GM21786 (cell line): Measurements from ENCODE around the gene TRAF4.

Experiments used
- ATAC-seq: cut with Tn5 transposase; IDR thresholded peaks from one replicate; pipeline ENCODE4 v1.9.1; 2021; ENCODE audit not compliant: unreplicated experiment

TRAF4 gene

DNA sequence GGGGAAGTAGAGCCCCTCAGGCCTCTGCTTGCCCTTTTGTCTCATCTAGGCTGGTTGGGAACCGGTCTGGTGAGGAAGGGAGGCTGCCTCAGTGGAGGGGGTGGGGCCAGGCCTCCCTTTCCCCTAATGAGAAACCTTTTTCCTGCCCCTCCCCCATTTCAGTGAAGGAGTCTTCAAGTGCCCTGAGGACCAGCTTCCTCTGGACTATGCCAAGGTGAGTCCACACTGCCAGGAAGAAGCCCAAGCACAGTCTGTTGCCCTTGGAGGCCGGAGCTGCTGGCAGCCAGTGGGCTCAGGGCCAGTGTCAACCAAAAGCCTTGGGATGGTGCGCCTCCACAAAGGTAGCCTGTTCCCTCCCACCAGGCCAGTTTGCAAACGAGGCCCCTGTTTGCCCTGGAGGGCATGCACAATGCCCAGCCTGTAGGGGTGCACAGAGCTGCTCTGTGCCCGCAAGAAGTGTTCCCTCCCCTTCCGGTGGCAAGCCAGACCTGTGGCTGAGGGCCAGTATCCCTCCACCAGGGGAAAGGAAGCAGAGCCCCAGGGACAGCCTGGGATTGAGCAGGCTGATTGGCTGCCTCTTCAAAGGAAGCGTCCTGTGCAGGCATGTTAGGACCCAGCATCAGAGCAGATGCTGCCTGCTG lies 3.4 kb downstream of the TRAF4 start:
- no peak for ATAC-seq

- no peak for ATAC-seq
These were observed 4.3 kb downstream of the TRAF4 start for GRCh38 chr17:28747801-28748750.

DNA sequence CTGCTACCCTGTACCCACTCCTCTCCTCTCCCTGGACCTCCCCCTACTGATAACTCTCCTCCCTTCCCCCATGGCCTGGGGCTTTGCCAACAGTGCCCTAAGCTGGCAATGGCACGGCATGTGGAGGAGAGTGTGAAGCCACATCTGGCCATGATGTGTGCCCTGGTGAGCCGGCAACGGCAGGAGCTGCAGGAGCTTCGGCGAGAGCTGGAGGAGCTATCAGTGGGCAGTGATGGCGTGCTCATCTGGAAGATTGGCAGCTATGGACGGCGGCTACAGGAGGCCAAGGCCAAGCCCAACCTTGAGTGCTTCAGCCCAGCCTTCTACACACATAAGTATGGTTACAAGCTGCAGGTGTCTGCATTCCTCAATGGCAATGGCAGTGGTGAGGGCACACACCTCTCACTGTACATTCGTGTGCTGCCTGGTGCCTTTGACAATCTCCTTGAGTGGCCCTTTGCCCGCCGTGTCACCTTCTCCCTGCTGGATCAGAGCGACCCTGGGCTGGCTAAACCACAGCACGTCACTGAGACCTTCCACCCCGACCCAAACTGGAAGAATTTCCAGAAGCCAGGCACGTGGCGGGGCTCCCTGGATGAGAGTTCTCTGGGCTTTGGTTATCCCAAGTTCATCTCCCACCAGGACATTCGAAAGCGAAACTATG lies 5.2 kb downstream of the TRAF4 start:
- ATAC-seq: no peak

DNA sequence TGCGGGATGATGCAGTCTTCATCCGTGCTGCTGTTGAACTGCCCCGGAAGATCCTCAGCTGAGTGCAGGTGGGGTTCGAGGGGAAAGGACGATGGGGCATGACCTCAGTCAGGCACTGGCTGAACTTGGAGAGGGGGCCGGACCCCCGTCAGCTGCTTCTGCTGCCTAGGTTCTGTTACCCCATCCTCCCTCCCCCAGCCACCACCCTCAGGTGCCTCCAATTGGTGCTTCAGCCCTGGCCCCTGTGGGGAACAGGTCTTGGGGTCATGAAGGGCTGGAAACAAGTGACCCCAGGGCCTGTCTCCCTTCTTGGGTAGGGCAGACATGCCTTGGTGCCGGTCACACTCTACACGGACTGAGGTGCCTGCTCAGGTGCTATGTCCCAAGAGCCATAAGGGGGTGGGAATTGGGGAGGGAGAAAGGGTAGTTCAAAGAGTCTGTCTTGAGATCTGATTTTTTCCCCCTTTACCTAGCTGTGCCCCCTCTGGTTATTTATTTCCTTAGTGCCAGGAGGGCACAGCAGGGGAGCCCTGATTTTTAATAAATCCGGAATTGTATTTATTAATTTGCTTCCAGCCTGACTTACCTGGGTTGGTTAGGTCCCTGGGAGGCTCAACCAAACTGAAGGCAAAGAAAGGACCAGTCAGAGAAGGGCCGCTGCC lies 5.8 kb downstream of the TRAF4 start:
- no peak for ATAC-seq

- peak; percentile 78 for ATAC-seq
These were observed 6.6 kb downstream of the TRAF4 start for GRCh38 chr17:28750178-28751047.

DNA sequence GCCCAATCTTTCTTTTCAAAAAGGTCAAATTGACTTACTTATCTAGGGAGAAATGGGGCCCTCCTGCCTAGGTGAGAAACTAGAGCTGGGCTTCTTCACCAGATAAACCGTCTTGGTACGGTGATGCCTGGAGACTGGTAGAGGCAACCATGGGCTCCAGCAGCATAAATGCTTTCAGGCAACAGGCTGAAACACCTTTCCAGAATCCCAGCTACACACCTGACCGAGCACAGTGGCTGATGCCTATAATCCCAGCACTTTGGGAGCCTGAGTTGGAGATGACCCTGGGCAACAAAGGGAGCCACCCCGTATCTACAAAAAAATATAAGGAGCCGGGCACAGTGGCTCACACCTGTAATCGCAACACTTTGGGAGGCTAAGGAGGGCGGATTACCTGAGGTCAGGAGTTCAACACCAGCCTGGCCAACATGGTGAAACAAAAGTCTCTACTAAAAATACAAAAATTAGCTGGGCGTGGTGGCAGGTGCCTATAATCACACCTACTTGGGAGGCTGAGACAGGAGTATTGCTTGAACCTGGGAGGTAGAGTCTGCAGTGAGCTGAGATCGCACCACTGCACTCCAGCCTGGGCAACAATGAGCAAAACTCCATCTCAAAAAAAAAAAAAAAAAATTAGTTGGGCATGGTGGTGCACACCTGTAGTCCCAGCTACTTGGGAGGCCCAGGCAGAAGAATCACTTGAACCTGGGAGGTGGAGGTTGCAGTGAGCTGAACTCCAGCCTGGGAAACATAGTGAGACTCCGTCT lies 8.0 kb downstream of the TRAF4 start:
- no peak for ATAC-seq

- ATAC-seq: no peak
These were observed 11.7 kb downstream of the TRAF4 start for GRCh38 chr17:28755486-28755885.

- ATAC-seq: no peak
These were observed 12.4 kb downstream of the TRAF4 start for GRCh38 chr17:28756049-28756804.

- no peak for ATAC-seq
These were observed 14.8 kb downstream of the TRAF4 start for GRCh38 chr17:28758411-28759121.

DNA sequence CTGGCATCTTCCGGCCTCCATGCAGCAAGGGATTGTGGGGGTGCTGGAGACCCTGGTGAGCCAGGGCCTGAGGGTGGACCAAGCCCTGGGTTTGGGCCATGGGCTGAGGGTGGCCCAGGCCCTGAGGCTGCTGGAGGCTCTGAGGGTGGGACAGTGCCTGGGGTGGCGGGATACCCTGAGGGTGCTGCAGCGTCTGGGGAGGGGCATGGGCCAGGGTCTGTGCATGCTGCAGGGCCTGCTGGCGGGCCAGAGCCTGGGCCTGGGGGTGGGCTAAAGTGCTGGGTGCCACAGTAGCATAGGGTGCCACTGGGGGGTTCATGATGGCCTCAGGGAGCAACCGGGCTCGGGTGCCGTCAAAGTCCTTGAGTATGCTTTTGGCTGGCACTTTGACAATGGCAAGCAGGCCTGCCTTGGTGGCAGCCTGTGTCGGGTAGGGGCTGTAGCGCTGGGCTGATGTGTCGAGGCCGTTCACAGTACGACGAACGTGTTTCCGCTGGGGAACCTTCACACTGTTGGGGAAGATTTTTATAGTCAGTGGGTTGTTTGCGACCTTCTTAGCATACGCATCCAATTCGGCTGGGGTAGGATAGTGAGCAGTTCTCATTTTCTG lies 15.6 kb downstream of the TRAF4 start:
- ATAC-seq: no peak

GRCh38 chr17:28760601-28761562 lies 17.1 kb downstream of the TRAF4 start:
- ATAC-seq: no peak

- ATAC-seq: peak; percentile 42
These were observed 19.5 kb downstream of the TRAF4 start for GRCh38 chr17:28763137-28763799.

DNA sequence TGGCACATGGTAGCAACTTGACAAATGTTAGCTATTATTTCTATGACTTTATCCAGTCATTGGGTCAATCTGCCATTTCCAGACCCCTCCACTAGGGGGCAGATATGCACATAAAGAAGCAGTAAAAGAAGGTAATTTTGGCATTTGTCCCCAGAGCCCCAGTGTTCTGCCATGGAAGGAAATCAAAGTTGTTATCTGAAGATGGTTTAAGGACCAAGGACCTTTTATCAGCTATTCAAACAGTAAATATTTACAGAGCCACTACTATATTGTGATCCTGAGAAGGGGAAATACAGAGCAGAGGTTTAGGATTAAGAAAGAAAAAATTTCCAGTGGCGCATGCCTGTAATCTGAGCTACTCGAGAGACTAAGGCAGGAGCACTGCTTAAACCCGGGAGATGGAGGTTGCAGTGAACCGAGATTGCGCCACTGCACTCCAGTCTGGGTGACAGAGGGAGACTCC lies 20.0 kb downstream of the TRAF4 start:
- ATAC-seq: peak; percentile 37

GRCh38 chr17:28765038-28765437 lies 21.2 kb downstream of the TRAF4 start:
- ATAC-seq: no peak

GRCh38 chr17:28773736-28774135 lies 29.9 kb downstream of the TRAF4 start:
- no peak for ATAC-seq

DNA sequence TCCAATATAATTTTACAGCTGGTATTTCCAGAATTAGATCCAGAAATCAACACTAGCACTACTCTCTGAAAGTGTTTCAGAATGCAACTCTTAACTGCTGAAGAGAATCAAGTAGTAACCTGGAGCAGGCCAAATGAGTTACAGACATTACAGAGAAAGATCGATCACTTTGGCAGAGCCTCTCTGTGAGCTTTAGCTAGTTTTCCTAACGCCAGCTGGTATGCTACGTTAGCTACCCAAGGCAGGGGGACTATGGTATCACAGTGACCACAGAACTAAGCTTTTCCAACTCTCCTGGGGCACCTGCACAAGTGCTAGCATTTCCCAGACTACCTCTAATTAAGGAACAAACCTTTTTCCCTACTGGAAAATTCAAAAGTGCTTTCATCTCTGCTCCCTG lies 30.4 kb downstream of the TRAF4 start:
- no peak for ATAC-seq
